Peyer's patch (tissue), 4 donors: ENCODE measurements around the gene DDR2. TPM values are rescaled to one million over a fixed set of nuclear protein-coding genes. Genes with fewer than 3 reads are reported as not detected.
"Not testable (repeated sequence)": the region's sequence is repeated elsewhere in the genome, so short reads cannot be mapped to it uniquely, and the experiment has no call there.

Source experiments
- DNase-seq, 3 donors: peaks; one replicate each; pipeline ENCODE4 v3.0.0-alpha.2; 2017 to 2019
- H3K27ac ChIP-seq, 4 donors: fragments of 200-600 bp; sonication (generic); one replicate each; pipeline ENCODE4 v1.5.1; 2016 to 2019
- H3K27me3 ChIP-seq, 2 donors: fragments of 200-600 bp; sonication (generic); one replicate each; pipeline ENCODE4 v1.5.1; 2019
- H3K36me3 ChIP-seq, 3 donors: fragments of 200-600 bp; sonication (generic); one replicate each; pipeline ENCODE4 v1.5.1; 2016 to 2019
- H3K4me1 ChIP-seq, 4 donors: fragments of 200-600 bp; sonication (generic); one replicate each; pipeline ENCODE4 v1.5.1; 2016 to 2019
- H3K4me3 ChIP-seq, 4 donors: fragments of 200-600 bp; sonication (generic); 1 replicate in 3 of 4; 2 replicates in 1 of 4; pipeline ENCODE4 v1.5.1; 2016 to 2019; ENCODE audit warnings: mild to moderate bottlenecking in 1 of 4
- H3K9me3 ChIP-seq, 4 donors: fragments of 200-600 bp; sonication (generic); one replicate each; pipeline ENCODE4 v1.5.1; 2016 to 2019; ENCODE audit warnings: mild to moderate bottlenecking in 1 of 4
- CTCF ChIP-seq, 6 experiments: fragments of 450-650 bp in 4 of 6; fragments of 200-600 bp in 2 of 6; sonication (generic) in 1 of 6; IDR thresholded peaks; one replicate each; pipeline ENCODE4 v1.5.1; 2017 to 2019; ENCODE audit warnings: antibody characterized with exemption in 6 of 6, mild to moderate bottlenecking in 3 of 6, moderate library complexity in 1 of 6
- POLR2A ChIP-seq, 2 donors: fragments of 450-650 bp; IDR thresholded peaks; one replicate each; pipeline ENCODE4 v1.5.1; 2017; ENCODE audit warnings: antibody characterized with exemption in 2 of 2, mild to moderate bottlenecking in 2 of 2, moderate library complexity in 2 of 2
- total RNA-seq, 4 donors: library from RNA; depleted of rRNA; stranded (reverse); fragments of >200 nt; gene quantifications; one replicate each; pipeline ENCODE4 v1.1.0, GENCODE V29; 2016

DDR2 gene
- total RNA-seq, 4 donors from 2014 or later: 14.9 to 112 (median 37.2) TPM

GRCh38 chr1:162772571-162773154 lies 140.4 kb downstream of the DDR2 start:
- DNase-seq: no peak
- H3K27ac ChIP-seq: no peak overlapping the region
- H3K27me3 ChIP-seq: no peaks in the 10 kb centered on the region
- TF ChIP-seq POLR2A (IDR thresholded peaks at IDR 0.05) (no peak), CTCF (IDR thresholded peaks at IDR 0.05) (no peak)
- H3K36me3 ChIP-seq: peaks cover 0 to 6% (median 0%) of the 10 kb centered on the region in 3 donors
- no peaks in the 10 kb centered on the region for H3K9me3 ChIP-seq
- H3K4me1 ChIP-seq: no peaks in the 10 kb centered on the region
- H3K4me3 ChIP-seq: no peak overlapping the region

DNA sequence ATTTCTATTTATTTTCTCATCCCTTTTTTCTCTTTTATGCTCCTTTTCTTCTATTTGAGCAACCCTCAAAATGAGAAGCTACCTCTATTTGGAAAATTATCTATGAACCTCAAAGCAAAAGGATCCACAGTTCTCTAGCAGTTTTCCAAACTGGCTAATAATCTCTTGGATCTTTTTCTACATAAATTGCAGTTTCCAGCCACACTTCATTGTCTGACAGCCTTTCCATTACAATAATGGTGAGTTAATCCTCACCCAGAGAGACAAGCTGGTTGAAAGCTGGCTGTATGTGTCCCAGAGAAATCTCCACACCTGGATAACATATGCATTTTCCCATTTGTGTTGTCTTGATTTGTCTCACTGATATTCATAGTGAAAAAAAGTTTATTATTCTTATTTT lies 141.7 kb downstream of the DDR2 start:
- Histone ChIP-seq H3K4me3 (no peak overlapping the region), H3K4me1 (no peaks in the 10 kb centered on the region), H3K27ac (no peak overlapping the region), H3K36me3 (peaks cover 0 to 6% (median 0%) of the 10 kb centered on the region in 3 donors), H3K9me3 (no peaks in the 10 kb centered on the region), H3K27me3 (no peaks in the 10 kb centered on the region)
- TF ChIP-seq CTCF (IDR thresholded peaks at IDR 0.05): no peak
- no peak for TF ChIP-seq POLR2A (IDR thresholded peaks at IDR 0.05)
- DNase-seq: no peak

DNA sequence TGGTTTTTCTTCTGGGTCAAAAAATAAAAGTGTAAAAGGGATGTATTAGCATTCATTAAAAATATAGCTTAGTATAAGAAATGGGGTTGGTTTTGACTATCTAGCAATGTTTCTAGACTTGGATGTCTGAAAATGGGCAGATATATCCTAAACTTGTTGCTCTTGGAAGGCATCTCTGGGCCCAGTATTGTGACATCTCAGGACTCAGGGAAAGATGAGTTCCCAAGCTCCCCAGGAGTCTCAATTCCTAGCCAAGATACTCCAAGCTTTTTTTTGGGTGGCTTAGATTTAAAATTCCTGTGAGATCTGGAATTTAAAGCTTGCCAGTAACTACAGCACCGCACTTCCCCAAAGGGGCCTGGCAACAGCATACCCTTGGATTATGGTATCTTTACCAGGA lies 146.8 kb downstream of the DDR2 start:
- peaks cover 0 to 4% (median 0%) of the 10 kb centered on the region in 3 donors for H3K36me3 ChIP-seq

DNA sequence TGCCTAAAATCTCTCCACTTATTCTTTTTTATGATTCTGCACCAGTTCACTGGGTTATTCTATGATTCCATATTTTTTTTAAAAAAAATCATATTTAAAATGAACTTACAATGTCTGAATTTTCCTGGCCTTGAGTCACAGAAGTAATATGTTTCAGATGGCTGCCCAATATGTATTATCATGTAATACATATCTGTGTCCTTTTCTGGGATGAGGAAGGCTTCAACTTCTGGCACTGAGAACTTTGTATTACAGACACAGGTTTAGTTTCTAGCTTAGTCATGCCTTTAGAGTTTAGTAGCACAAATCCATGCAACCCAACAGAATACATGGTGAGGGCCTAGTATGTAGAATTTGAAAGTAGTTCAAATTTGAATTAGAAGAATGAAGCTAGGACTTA lies 150.4 kb downstream of the DDR2 start:
- TF ChIP-seq CTCF (IDR thresholded peaks at IDR 0.05) (no peak), POLR2A (IDR thresholded peaks at IDR 0.05) (no peak)
- H3K4me1 ChIP-seq: no peaks in the 10 kb centered on the region
- peaks cover 0 to 4% (median 0%) of the 10 kb centered on the region in 3 donors for H3K36me3 ChIP-seq
- no peak overlapping the region for H3K27ac ChIP-seq
- H3K9me3 ChIP-seq: no peaks in the 10 kb centered on the region
- no peaks in the 10 kb centered on the region for H3K27me3 ChIP-seq
- no peak for DNase-seq
- no peak overlapping the region for H3K4me3 ChIP-seq

More for the DNA sequence above, 146.8 kb downstream of the DDR2 start:
- no peaks in the 10 kb centered on the region for H3K27me3 ChIP-seq
- H3K9me3 ChIP-seq: no peaks in the 10 kb centered on the region
- H3K4me1 ChIP-seq: no peaks in the 10 kb centered on the region
- H3K4me3 ChIP-seq: no peak overlapping the region
- no peak for TF ChIP-seq POLR2A (IDR thresholded peaks at IDR 0.05)
- H3K27ac ChIP-seq: no peak overlapping the region
- DNase-seq: no peak

- DNase-seq, H3K4me3 ChIP-seq, H3K9me3 ChIP-seq, H3K27ac ChIP-seq, H3K36me3 ChIP-seq, H3K4me1 ChIP-seq, H3K27me3 ChIP-seq: not testable (repeated sequence)
These were observed 152.7 kb downstream of the DDR2 start for GRCh38 chr1:162784926-162785325.

- H3K9me3 ChIP-seq, H3K36me3 ChIP-seq, H3K4me1 ChIP-seq, H3K27me3 ChIP-seq, H3K4me3 ChIP-seq: not testable (repeated sequence)
- peak overlapping the region in 1 of 4 donors; percentile 10 for H3K27ac ChIP-seq
- DNase-seq: peak in 2 of 3 donors; percentile 55 to 63
These were observed 156.5 kb downstream of the DDR2 start for GRCh38 chr1:162788783-162789182.

GRCh38 chr1:162790303-162790984 lies 158.2 kb downstream of the DDR2 start, which contains the start of gene HSD17B7:
TSS of gene HSD17B7 (plus strand) at chr1:162790702. CDS start at chr1:162790801, 99 bp downstream.
- TF ChIP-seq CTCF (IDR thresholded peaks at IDR 0.05) (peak in 2 of 6 experiments; percentile 39 to 41), POLR2A (IDR thresholded peaks at IDR 0.05) (peak; percentile 16 to 54)
- Histone ChIP-seq H3K4me3 (peak within 1 kb of the TSS; percentile 42 to 63 (median 48)), H3K27ac (peak within 1 kb of the TSS; percentile 81 to 87 (median 84))
- not testable (repeated sequence) for H3K27me3 ChIP-seq, H3K9me3 ChIP-seq, H3K4me1 ChIP-seq, H3K36me3 ChIP-seq
- peak; percentile 79 to 93 (median 87) for DNase-seq

- not testable (repeated sequence) for DNase-seq, H3K4me1 ChIP-seq, H3K27me3 ChIP-seq, H3K9me3 ChIP-seq, H3K36me3 ChIP-seq
- Histone ChIP-seq H3K4me3 (peak overlapping the region; percentile 42 to 63 (median 48)), H3K27ac (peak overlapping the region; percentile 73 to 87 (median 84))
These were observed 158.7 kb downstream of the DDR2 start for GRCh38 chr1:162790985-162791357.

DNA sequence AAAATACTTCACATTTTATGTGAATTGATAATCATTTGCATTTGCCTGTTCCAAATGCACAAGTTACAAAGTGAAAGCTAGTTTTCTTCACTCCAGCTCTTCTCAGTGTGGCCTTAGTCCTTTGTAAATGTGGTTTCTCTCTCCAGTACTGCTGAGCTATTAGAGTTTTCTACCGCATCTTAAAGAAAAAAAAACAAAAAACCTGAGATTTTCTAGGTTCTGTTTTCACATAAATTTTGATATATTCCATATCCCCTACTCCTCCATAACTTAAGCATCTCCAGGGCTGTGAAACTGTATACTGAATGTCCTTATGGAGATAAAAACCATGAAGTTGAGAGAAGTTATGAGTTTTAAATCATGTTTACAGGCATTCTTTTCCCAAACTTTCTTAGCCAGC lies 162.0 kb downstream of the DDR2 start:
- not testable (repeated sequence) for H3K9me3 ChIP-seq, H3K4me1 ChIP-seq, H3K4me3 ChIP-seq, H3K27me3 ChIP-seq, H3K27ac ChIP-seq, H3K36me3 ChIP-seq, DNase-seq

GRCh38 chr1:162796617-162797279 lies 164.5 kb downstream of the DDR2 start:
- not testable (repeated sequence) for H3K4me1 ChIP-seq, DNase-seq, H3K9me3 ChIP-seq, H3K27me3 ChIP-seq, H3K4me3 ChIP-seq, H3K27ac ChIP-seq
- H3K36me3 ChIP-seq: peaks cover 0 to 16% (median 0%) of the 10 kb centered on the region in 3 donors
